Neuron (in vitro differentiated cells): Measurements from ENCODE around the gene RARS1.

Experiments used
- H2AFZ ChIP-seq: one replicate; pipeline ENCODE4 v1.6.1; 2013; ENCODE audit warnings: low read depth, mild to moderate bottlenecking, inconsistent platforms, low read length, moderate library complexity
- H3K27me3 ChIP-seq: one replicate; pipeline ENCODE4 v1.6.1; 2013; ENCODE audit warnings: low read length; ENCODE audit not compliant: insufficient read depth
- H3K36me3 ChIP-seq: one replicate; pipeline ENCODE4 v1.6.1; 2013; ENCODE audit warnings: low read length; ENCODE audit not compliant: insufficient read depth
- H3K4me1 ChIP-seq: one replicate; pipeline ENCODE4 v1.6.1; 2013; ENCODE audit warnings: low read length; ENCODE audit not compliant: insufficient read depth
- H3K4me3 ChIP-seq: 2 replicates; pipeline ENCODE4 v1.5.1; 2013; ENCODE audit warnings: mild to moderate bottlenecking, low read length, moderate library complexity
- H3K9me3 ChIP-seq: one replicate; pipeline ENCODE4 v1.6.1; 2013; ENCODE audit warnings: low read length

Gene RARS1

GRCh38 chr5:168486136-168486879 lies at the start of gene RARS1:
TSS of gene RARS1 (plus strand) at chr5:168486471. CDS start at chr5:168486499, 28 bp downstream.
- no peaks in the 10 kb centered on the region for H3K27me3 ChIP-seq
- H3K9me3 ChIP-seq: no peaks in the 10 kb centered on the region
- H3K4me1 ChIP-seq: peaks cover 8% of the 10 kb centered on the region
- H3K4me3 ChIP-seq: peak within 1 kb of the TSS; percentile 87
- H2AFZ ChIP-seq: peak within 1 kb of the TSS; percentile 23
- H3K36me3 ChIP-seq: peaks cover 28% of the 10 kb centered on the region

GRCh38 chr5:168438349-168438748 lies 47.9 kb upstream of the RARS1 start:
- peaks cover 14% of the 10 kb centered on the region for H3K4me1 ChIP-seq
- no peak overlapping the region for H2AFZ ChIP-seq
- H3K4me3 ChIP-seq: no peak overlapping the region
- peaks cover 56% of the 10 kb centered on the region for H3K36me3 ChIP-seq
- H3K27me3 ChIP-seq: no peaks in the 10 kb centered on the region
- H3K9me3 ChIP-seq: no peaks in the 10 kb centered on the region

DNA sequence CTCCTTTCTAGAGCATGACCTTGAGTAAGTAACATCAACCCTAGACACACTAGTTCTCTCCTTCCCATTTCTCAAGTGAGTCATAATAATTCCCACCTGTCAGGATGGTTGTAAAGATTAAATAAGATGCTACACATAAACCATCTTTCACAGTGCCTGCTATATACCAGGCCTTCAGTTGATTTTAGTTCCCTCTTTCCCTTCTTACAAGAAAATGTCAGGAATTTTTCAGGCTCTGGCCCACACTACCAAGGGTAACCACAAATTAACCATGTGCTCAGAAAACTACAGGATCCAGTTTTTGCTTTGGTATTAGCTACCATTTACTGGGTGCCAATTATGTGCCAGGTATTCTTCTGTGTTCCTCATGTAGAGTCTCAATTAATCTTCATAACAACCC lies 42.7 kb upstream of the RARS1 start:
- Histone ChIP-seq H3K9me3 (no peaks in the 10 kb centered on the region), H3K4me1 (peaks cover 29% of the 10 kb centered on the region), H2AFZ (no peak overlapping the region), H3K36me3 (peaks cover 55% of the 10 kb centered on the region), H3K4me3 (no peak overlapping the region), H3K27me3 (no peaks in the 10 kb centered on the region)

- no peak overlapping the region for H3K4me3 ChIP-seq
- H3K36me3 ChIP-seq: peaks cover 51% of the 10 kb centered on the region
- H2AFZ ChIP-seq: no peak overlapping the region
- H3K4me1 ChIP-seq: peaks cover 34% of the 10 kb centered on the region
- H3K27me3 ChIP-seq: no peaks in the 10 kb centered on the region
- no peaks in the 10 kb centered on the region for H3K9me3 ChIP-seq
Observed at GRCh38 chr5:168443950-168444700, 42.1 kb upstream of the RARS1 start.

GRCh38 chr5:168446983-168447619 lies 39.2 kb upstream of the RARS1 start:
- Histone ChIP-seq H3K27me3 (no peaks in the 10 kb centered on the region), H3K4me3 (no peak overlapping the region), H3K4me1 (peaks cover 34% of the 10 kb centered on the region), H2AFZ (peak overlapping the region; percentile 48), H3K36me3 (peaks cover 36% of the 10 kb centered on the region), H3K9me3 (no peaks in the 10 kb centered on the region)

- Histone ChIP-seq H3K4me3 (no peak overlapping the region), H2AFZ (peak overlapping the region; percentile 48), H3K27me3 (no peaks in the 10 kb centered on the region), H3K4me1 (peaks cover 34% of the 10 kb centered on the region), H3K9me3 (no peaks in the 10 kb centered on the region), H3K36me3 (peaks cover 41% of the 10 kb centered on the region)
Observed at GRCh38 chr5:168447808-168448207, 38.5 kb upstream of the RARS1 start.

GRCh38 chr5:168449166-168449565 lies 37.1 kb upstream of the RARS1 start:
- Histone ChIP-seq H3K4me1 (peaks cover 34% of the 10 kb centered on the region), H3K36me3 (peaks cover 34% of the 10 kb centered on the region), H3K4me3 (no peak overlapping the region), H2AFZ (no peak overlapping the region), H3K27me3 (no peaks in the 10 kb centered on the region), H3K9me3 (no peaks in the 10 kb centered on the region)

GRCh38 chr5:168451565-168451964 lies 34.7 kb upstream of the RARS1 start:
- H2AFZ ChIP-seq: no peak overlapping the region
- H3K27me3 ChIP-seq: no peaks in the 10 kb centered on the region
- peaks cover 24% of the 10 kb centered on the region for H3K4me1 ChIP-seq
- peaks cover 39% of the 10 kb centered on the region for H3K36me3 ChIP-seq
- H3K9me3 ChIP-seq: no peaks in the 10 kb centered on the region
- no peak overlapping the region for H3K4me3 ChIP-seq

GRCh38 chr5:168455201-168455600 lies 31.1 kb upstream of the RARS1 start:
- H3K4me3 ChIP-seq: no peak overlapping the region
- H3K36me3 ChIP-seq: peaks cover 71% of the 10 kb centered on the region
- H2AFZ ChIP-seq: no peak overlapping the region
- H3K27me3 ChIP-seq: no peaks in the 10 kb centered on the region
- no peaks in the 10 kb centered on the region for H3K4me1 ChIP-seq
- H3K9me3 ChIP-seq: peaks cover 9% of the 10 kb centered on the region

DNA sequence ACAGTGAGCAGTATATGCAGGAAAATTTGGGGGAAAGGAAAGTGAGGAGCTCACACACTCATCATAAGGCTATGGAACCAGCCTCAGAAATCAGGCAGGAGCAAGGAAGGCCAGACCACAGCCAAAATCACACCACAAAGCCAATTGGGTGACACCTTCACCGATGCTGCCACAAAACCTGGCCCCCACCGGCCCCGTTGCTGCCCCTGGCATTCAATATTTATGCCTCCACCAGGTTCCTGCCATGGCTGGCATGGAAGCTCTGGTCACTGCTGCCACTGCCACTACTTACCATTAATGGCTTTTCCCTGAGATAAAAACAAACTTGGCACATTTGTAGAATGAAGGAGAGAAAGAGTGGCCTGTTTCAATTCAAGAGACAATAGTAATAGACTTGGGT lies 28.7 kb upstream of the RARS1 start:
- H3K4me1 ChIP-seq: no peaks in the 10 kb centered on the region
- H3K36me3 ChIP-seq: peaks cover 73% of the 10 kb centered on the region
- H3K9me3 ChIP-seq: peaks cover 9% of the 10 kb centered on the region
- no peaks in the 10 kb centered on the region for H3K27me3 ChIP-seq
- no peak overlapping the region for H3K4me3 ChIP-seq
- no peak overlapping the region for H2AFZ ChIP-seq

DNA sequence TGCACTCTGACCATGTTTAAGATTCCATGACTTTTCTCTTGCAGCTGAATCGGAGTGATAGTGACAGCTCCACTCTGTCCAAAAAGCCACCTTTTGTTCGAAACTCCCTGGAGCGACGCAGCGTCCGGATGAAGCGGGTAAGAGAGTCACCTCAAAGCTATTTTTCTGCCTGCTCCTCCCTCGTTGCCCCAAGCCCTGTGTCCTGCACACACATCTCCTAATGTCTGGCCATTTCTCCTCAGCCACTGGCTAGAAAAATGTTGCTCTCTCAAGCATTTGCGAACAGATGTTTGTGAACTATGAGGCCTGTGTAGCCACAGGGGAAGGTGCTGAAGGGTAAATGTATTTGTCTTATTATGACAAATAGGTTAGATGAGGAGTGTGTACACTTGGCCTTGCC lies 25.7 kb upstream of the RARS1 start:
- Histone ChIP-seq H3K27me3 (no peaks in the 10 kb centered on the region), H3K9me3 (peaks cover 9% of the 10 kb centered on the region), H3K4me1 (no peaks in the 10 kb centered on the region), H3K36me3 (peaks cover 77% of the 10 kb centered on the region), H3K4me3 (no peak overlapping the region), H2AFZ (no peak overlapping the region)

- Histone ChIP-seq H3K36me3 (peaks cover 78% of the 10 kb centered on the region), H2AFZ (no peak overlapping the region), H3K4me3 (no peak overlapping the region), H3K27me3 (no peaks in the 10 kb centered on the region), H3K9me3 (no peaks in the 10 kb centered on the region), H3K4me1 (no peaks in the 10 kb centered on the region)
Observed at GRCh38 chr5:168463081-168463480, 23.2 kb upstream of the RARS1 start.

- Histone ChIP-seq H2AFZ (no peak overlapping the region), H3K4me1 (no peaks in the 10 kb centered on the region), H3K36me3 (peaks cover 70% of the 10 kb centered on the region)
Observed at GRCh38 chr5:168464214-168464613, 22.1 kb upstream of the RARS1 start.

More at GRCh38 chr5:168464214-168464613, 22.1 kb upstream of the RARS1 start:
- Histone ChIP-seq H3K4me3 (no peak overlapping the region), H3K9me3 (no peaks in the 10 kb centered on the region), H3K27me3 (no peaks in the 10 kb centered on the region)
